Vagina (tissue), 2 donors: ENCODE measurements around the gene CD58. TPM values are rescaled to one million over a fixed set of nuclear protein-coding genes. Genes with fewer than 3 reads are reported as not detected.
"Not testable (repeated sequence)": the region's sequence is repeated elsewhere in the genome, so short reads cannot be mapped to it uniquely, and the experiment has no call there.

ENCODE experiments used
- DNase-seq, 2 donors: peaks; one replicate each; pipeline ENCODE4 v3.0.0-alpha.2; 2017; ENCODE audit errors: extremely low spot score in 2 of 2
- H3K27ac ChIP-seq: fragments of 200-600 bp; sonication (generic); one replicate; pipeline ENCODE4 v1.5.1; 2019
- H3K27me3 ChIP-seq: fragments of 200-600 bp; sonication (generic); one replicate; pipeline ENCODE4 v1.5.1; 2019
- H3K36me3 ChIP-seq, 2 donors: fragments of 200-600 bp; sonication (generic); one replicate each; pipeline ENCODE4 v1.5.1; 2017 to 2019
- H3K4me1 ChIP-seq: fragments of 200-600 bp; sonication (generic); one replicate; pipeline ENCODE4 v1.5.1; 2019
- H3K4me3 ChIP-seq, 2 donors: fragments of 200-600 bp; sonication (generic); 1 replicate in 1 of 2; 2 replicates in 1 of 2; pipeline ENCODE4 v1.5.1; 2016 to 2019
- H3K9me3 ChIP-seq: fragments of 200-600 bp; sonication (generic); one replicate; pipeline ENCODE4 v1.5.1; 2019
- POLR2A ChIP-seq, 2 donors: fragments of 450-650 bp; IDR thresholded peaks; one replicate each; pipeline ENCODE4 v1.6.1; 2017; ENCODE audit warnings: antibody characterized with exemption in 2 of 2, mild to moderate bottlenecking in 2 of 2, moderate library complexity in 2 of 2
- POLR2AphosphoS5 ChIP-seq, 2 donors: sonication (generic); formaldehyde crosslinking; IDR thresholded peaks; one replicate each; pipeline ENCODE4 v1.9.0; 2017; ENCODE audit warnings: antibody characterized with exemption in 2 of 2, mild to moderate bottlenecking in 2 of 2, low read depth in 1 of 2; ENCODE audit not compliant: insufficient read depth in 1 of 2
- intact Hi-C: fragments of 100-400 bp; cut with DNase I; formaldehyde crosslinking; loops from one replicate; pipeline ENCODE4 v1.15.1; 2023
- total RNA-seq: library from RNA; depleted of rRNA; stranded (reverse); fragments of >200 nt; gene quantifications from one replicate; pipeline ENCODE4 v1.2.3, GENCODE V29; 2016
- TF ChIP-seq, protein P1 (sequence below), 3 experiments: fragments of 450-650 bp in 2 of 3; fragments of 200-600 bp in 1 of 3; sonication (generic) in 1 of 3; IDR thresholded peaks; one replicate each; pipeline ENCODE4 v1.5.1; 2017 to 2019; ENCODE audit warnings: antibody characterized with exemption in 3 of 3, mild to moderate bottlenecking in 2 of 3, moderate library complexity in 2 of 3

CD58 gene, protein sequence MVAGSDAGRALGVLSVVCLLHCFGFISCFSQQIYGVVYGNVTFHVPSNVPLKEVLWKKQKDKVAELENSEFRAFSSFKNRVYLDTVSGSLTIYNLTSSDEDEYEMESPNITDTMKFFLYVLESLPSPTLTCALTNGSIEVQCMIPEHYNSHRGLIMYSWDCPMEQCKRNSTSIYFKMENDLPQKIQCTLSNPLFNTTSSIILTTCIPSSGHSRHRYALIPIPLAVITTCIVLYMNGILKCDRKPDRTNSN
- total RNA-seq, result 54.5 TPM

DNA sequence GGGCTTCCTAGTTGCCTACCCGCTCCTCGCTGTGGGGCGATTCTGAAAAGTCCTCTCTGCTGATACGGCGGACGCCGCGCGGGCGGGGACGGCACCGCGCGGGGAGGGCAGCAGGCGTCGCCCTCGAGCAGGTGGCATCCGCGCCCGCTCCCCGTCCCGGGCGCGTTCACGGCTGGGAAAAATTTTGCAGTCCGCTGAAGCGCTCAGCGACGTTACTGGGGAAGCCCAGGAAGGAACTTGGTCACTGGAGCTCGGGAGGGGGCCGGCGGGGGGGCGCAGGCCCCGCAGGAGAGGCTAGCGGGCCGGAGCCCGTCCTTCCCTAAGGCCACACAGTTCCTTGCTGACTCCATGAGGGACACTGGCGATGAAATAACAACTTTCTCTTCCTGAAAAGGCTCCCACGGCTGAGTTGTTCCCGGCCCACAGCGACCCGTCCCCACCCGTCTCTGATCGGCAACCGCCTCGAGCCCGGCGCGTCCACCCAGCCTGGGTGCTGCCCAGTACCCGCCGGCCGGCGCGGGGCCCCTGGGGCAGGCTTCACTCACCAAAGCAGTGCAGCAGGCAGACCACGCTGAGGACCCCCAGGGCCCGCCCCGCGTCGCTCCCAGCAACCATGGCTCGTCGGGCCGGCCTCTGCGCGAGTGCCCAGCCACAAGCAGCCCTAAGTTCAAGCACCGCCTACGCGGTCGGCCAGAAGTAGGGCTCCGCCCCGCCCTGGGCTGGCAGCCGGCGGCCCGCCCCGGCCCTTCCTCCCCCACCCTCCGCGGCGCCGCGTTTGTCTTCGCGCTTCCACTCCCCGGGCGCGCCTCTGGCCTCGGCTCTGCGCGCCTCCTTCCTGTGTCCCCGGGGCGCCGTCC lies at the start of gene CD58:
CD58 (minus strand) TSS at position 669 of the 857 bp plus-strand sequence; CDS start at position 615, 54 bp downstream.
- H3K9me3 ChIP-seq, result no peaks in the 10 kb centered on the region
- intact Hi-C loops, result no loop called here

DNA sequence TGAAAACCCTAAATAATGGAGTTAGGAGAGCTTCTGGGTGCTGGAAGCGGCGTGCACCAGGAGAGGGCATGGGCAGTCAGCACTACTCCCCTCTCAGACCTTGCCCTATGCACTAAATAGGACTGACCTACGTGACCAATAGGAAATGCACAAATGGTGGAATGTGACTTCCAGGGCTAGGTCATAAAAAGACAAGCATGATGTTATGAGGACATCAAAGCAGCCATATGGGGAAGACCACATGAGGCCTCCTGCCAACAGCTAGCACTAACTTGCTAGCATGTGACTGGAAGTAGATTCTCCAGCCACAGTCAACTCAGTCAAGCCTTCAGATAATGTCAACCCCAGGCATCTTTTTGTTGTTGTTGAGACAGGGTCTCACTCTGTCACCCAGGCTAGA lies 49.6 kb upstream of the CD58 start:
- H3K27me3 ChIP-seq, DNase-seq, H3K9me3 ChIP-seq, H3K4me1 ChIP-seq, H3K36me3 ChIP-seq, H3K27ac ChIP-seq, H3K4me3 ChIP-seq, intact Hi-C loops: not testable (repeated sequence)

More for the DNA sequence above, at the start of gene CD58:
- no peaks in the 10 kb centered on the region for H3K27me3 ChIP-seq
- peaks cover 30% of the 10 kb centered on the region for H3K4me1 ChIP-seq
- no peak for DNase-seq
- peak within 1 kb of the TSS; percentile 86 to 93 for H3K4me3 ChIP-seq
- peak within 1 kb of the TSS; percentile 97 for H3K27ac ChIP-seq
- no peaks in the 10 kb centered on the region for H3K36me3 ChIP-seq
- TF ChIP-seq POLR2AphosphoS5 (IDR thresholded peaks at IDR 0.05; ENCODE audit: insufficient read depth in 1 of 2, low read depth in 1 of 2) (peak in 1 of 2 donors; percentile 81), POLR2A (IDR thresholded peaks at IDR 0.05) (peak in 1 of 2 donors; percentile 56)
- TF ChIP-seq, protein P1, sequence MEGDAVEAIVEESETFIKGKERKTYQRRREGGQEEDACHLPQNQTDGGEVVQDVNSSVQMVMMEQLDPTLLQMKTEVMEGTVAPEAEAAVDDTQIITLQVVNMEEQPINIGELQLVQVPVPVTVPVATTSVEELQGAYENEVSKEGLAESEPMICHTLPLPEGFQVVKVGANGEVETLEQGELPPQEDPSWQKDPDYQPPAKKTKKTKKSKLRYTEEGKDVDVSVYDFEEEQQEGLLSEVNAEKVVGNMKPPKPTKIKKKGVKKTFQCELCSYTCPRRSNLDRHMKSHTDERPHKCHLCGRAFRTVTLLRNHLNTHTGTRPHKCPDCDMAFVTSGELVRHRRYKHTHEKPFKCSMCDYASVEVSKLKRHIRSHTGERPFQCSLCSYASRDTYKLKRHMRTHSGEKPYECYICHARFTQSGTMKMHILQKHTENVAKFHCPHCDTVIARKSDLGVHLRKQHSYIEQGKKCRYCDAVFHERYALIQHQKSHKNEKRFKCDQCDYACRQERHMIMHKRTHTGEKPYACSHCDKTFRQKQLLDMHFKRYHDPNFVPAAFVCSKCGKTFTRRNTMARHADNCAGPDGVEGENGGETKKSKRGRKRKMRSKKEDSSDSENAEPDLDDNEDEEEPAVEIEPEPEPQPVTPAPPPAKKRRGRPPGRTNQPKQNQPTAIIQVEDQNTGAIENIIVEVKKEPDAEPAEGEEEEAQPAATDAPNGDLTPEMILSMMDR (IDR thresholded peaks at IDR 0.05), result peak in 2 of 3 experiments; percentile 42 to 50

DNA sequence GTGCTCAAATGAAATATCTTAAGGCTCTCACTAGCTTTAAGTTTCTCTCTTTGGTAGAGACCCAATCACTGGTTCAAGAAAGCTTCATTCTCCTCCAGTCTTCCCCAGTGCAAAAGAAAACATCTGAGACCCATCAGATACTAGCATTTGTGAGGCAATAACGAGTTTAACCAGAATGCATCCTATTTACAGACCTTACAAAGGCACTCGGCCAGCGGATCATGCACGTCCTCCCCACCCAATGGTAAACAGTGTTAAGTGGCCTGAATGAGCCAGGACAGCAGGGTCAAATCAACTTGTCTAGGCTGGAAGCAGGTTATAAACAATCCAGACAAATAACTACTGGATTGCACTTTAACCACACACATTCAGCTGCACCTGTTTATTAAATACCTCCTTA lies 48.3 kb upstream of the CD58 start:
- H3K36me3 ChIP-seq, H3K27ac ChIP-seq, H3K9me3 ChIP-seq, H3K4me3 ChIP-seq, H3K4me1 ChIP-seq, DNase-seq, intact Hi-C loops, H3K27me3 ChIP-seq: not testable (repeated sequence)

- H3K4me1 ChIP-seq, H3K27ac ChIP-seq, H3K27me3 ChIP-seq, H3K9me3 ChIP-seq, DNase-seq, H3K4me3 ChIP-seq, intact Hi-C loops, H3K36me3 ChIP-seq: not testable (repeated sequence)
Measured at GRCh38 chr1:116617808-116618207, 47.0 kb upstream of the CD58 start.

- DNase-seq, H3K4me3 ChIP-seq, H3K9me3 ChIP-seq, H3K36me3 ChIP-seq, intact Hi-C loops, H3K27me3 ChIP-seq, H3K4me1 ChIP-seq, H3K27ac ChIP-seq: not testable (repeated sequence)
Measured at GRCh38 chr1:116613825-116614224, 43.0 kb upstream of the CD58 start.

GRCh38 chr1:116609801-116610371 lies 39.1 kb upstream of the CD58 start:
- intact Hi-C loops, H3K9me3 ChIP-seq, H3K4me3 ChIP-seq, H3K36me3 ChIP-seq, H3K27me3 ChIP-seq, H3K4me1 ChIP-seq, DNase-seq, H3K27ac ChIP-seq: not testable (repeated sequence)

- H3K36me3 ChIP-seq, H3K4me1 ChIP-seq, H3K9me3 ChIP-seq, H3K27ac ChIP-seq, H3K4me3 ChIP-seq, intact Hi-C loops, DNase-seq, H3K27me3 ChIP-seq: not testable (repeated sequence)
Measured at GRCh38 chr1:116608841-116609240, 38.0 kb upstream of the CD58 start.

DNA sequence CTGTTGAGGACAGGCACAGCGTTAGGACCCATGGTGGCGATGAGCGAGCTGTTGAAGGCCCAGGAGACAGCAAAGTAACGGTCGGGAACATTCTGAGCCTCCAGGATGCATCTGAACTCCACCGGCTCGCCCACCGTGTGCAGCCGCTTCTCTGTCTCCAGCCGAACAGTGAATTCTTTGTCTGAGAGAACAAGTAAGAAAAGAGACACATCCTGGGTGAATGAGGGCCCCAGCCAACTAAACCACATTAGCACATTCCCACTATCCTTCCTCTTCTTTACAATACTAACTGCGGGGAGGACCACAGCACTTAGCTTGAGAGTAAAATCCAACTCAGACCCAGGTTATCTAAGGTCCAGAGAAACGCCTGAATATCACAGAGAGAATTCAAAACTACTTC lies 37.3 kb upstream of the CD58 start:
- intact Hi-C loops, H3K4me1 ChIP-seq, H3K36me3 ChIP-seq, H3K27ac ChIP-seq, H3K27me3 ChIP-seq, H3K4me3 ChIP-seq, H3K9me3 ChIP-seq, DNase-seq: not testable (repeated sequence)

GRCh38 chr1:116607463-116607862 lies 36.6 kb upstream of the CD58 start:
- H3K27me3 ChIP-seq, H3K27ac ChIP-seq, H3K36me3 ChIP-seq, H3K4me1 ChIP-seq, intact Hi-C loops, H3K9me3 ChIP-seq, H3K4me3 ChIP-seq, DNase-seq: not testable (repeated sequence)

GRCh38 chr1:116606067-116606466 lies 35.2 kb upstream of the CD58 start:
- H3K36me3 ChIP-seq, H3K27ac ChIP-seq, H3K27me3 ChIP-seq, H3K4me3 ChIP-seq, DNase-seq, H3K4me1 ChIP-seq, H3K9me3 ChIP-seq, intact Hi-C loops: not testable (repeated sequence)
